Stimulated activated CD8-positive, alpha-beta memory T cell treated with anti-CD3 and anti-CD28 coated beads, Interleukin-7, amount 100 ng/mL, for 4 hours (primary cell): Measurements from ENCODE around the gene SGMS2.
A peak's percentile ranks its signal among the peaks of the same experiment; 100 is the strongest.

Experiments used
- DNase-seq, 2 donors: peaks; one replicate each; pipeline ENCODE4 v3.0.0-alpha.2; 2020; ENCODE audit warnings: low read depth in 2 of 2

SGMS2 gene

DNA sequence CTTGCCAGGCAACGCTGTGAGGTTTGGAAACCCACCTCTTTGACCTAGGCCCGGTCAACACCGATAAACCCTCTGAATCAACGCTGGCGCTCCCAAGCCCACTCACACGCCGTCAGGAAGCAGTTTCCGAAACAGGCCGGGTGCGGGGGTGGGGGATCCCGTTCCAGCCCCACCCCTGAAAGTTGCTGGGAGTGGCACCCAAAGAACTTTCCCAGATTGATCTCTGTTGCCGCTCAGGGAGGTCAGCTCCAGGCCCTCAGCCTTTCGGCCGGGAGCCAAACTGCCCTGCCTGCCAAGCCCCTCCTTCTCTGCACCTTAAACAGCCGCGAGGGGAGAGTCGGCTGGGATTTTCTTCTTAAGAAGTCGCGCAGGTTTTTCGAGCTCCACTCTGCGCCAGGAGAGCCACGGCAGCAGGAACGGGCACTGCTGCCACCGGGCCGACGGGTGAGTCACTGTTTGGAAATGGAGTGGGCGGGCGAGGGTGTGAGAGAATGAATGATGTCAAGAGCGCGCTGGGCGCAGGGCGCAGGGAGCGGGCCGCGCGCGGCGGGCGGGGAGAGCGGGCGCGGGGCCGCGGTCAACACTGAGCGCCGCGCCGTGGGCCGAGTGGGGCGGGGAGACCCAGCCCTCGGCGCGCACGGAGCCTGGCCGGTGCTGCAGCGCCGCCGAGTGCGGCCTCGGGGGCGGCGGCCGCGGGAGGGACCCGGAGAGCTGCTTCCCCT lies at the start of gene SGMS2:
TSS of gene SGMS2 (plus strand) at position 583 of the 722 bp plus-strand sequence. CDS start 70,622 bp downstream, outside the sequence.
- peak; percentile 57 for DNase-seq

DNA sequence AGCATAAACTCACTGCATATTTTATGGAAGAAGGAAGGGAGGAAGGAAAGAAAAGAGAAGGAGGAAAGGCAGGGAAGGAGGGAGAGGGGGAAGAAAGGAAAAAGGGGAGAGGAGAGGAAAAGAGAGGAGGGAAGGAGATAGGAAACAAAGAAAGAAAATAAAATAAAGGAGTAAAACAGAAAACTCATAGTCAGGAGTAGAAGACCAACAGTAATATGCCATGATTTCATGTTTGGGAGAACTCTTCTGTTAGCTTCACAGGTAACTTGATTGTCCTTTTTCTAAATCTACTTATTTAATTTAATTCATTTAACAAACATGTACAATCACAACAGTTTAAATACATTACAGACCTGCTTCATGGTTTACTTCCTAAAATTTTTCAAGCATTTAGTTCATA lies 46.8 kb upstream of the SGMS2 start:
- no peak for DNase-seq

DNA sequence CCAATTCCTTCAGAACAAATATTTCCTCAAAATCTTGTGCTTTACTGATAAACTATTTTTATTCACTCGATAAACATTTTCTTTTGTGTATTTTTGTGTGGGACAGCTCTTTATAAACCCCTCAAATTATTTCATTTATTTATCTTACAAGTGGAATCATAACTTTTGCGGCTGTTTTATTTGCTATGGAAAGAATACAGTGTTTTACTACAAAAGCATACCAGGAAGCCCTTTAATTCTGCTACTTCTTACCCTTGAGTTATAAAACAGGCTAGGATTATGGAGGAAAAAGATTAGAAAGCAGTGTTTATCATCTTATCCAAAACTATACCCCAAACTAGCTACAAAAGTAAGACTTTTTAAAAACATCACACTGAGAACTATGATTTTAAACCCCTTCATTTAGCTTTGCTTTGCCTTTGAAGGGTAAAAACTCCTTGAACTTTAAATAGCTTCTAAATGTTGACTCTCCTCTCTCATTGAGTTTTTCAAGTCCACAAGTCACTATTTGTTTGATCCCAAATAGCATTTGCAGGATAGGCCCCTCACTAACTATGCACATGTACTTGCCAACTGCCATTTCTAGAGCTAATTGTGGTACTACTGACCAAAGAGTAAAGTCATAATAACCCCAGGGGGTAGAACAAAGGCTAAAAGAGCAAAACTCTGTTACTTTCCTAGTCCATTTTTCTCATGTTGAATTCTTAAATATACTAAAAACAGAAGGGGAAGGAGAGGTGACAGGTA lies 45.8 kb upstream of the SGMS2 start:
- DNase-seq = no peak

DNA sequence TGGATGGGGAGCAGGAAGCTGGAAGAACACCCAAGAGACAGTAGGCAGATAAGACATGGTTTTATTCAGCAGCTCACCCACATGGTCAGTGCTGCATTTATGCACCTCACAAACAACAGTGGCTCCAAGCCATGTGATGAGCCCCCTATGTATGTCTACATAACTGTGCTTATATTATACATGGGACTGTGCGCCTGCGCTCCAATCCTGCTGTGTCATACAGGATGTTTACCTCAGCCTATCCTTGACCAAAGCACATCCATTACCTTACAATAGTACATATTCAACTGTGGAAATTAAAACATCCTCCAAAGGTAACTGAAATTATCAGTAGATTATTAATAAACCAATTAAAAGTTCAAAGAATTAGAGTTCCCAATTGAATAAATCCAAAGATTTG lies 44.1 kb upstream of the SGMS2 start:
- no peak for DNase-seq

DNA sequence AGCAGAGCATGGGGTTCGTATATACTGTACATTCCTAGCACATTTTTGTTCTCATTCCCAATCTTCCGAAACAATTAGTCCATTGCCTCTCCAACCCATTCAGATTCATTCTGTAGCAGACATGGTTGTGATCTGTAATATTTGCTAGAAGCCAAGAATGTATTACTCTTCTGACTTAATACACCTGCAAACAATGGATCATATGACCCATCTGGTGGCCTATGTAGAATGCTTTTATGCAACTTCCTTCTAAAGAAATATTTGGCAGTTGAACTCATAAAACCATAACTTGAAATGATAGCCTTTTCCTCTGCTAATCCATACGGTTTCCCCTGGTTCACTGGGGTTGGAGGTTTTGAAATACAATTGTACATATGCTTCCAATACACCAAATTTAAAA lies 32.8 kb upstream of the SGMS2 start:
- DNase-seq = no peak

DNA sequence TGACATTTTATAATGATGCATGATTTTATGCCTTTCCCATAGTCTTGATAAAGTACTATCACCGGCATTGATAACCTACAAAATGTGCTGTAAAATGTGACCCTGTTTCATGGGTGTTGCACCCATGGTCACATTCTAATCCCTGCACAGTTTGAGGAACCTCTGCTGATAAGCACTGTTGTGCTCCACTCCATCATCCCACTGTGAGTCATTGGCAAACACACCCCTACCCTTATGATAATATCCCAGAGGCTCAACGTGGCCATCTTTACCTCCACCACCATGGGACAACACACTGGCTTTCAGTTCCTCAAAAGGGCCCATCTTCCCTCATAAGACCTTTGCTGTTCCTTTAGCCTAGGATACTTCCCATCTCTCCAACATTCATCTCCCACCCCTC lies 32.0 kb upstream of the SGMS2 start:
- no peak for DNase-seq

DNA sequence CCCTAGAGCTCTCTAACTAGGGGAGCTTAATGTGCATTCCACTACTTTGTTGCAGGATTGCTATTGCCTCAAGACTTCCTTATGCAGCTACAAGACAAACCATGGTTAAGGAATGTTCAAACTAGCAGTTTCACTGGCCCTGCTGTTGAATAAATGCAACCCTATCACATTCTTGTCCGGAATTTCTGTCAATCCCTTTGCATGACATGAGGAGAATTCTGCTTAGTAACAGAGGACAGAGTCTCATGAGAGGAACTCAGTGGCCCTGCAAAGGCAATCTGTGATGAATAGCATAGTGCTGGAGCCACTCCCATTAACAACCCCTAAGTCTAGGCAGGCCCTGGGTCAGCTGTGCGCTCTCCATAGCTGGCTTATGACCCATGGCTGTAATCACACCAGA lies 30.7 kb upstream of the SGMS2 start:
- no peak for DNase-seq

DNA sequence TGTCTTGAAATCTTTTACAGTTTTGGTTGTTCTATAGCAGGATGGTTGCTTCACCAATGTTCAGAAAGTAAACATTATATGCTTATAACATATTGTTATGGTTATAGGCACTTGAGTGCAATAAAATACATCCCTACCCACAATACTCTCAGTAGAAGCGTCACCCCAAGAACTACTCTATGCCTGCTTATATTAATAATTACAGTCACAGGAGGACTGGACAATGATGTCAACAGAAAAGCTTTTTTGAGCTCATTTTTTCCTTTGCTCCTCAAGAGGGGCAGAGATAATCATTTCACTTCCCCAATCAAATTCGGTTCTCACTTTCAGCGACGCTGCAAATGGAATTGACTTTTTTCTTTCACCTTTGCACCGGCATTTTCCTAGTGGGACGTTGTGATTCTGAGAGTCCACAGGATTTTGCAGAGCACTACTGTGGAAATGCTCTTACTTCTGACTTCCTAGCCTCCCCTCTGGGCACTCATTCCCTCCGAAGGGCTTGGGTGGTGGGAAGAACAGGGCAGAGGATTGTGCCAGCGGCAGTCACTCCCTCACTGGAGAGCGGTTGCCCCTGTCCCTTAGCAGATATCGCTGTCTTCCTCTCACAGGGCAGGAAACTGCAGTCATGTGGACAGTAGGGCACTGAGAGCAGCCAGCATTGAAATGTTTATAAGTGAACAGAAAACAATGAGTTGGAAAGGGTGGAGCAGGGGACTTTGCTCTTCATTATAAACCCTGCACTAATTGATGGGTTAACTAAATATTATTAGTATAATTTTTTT lies 24.9 kb upstream of the SGMS2 start:
- no peak for DNase-seq

DNA sequence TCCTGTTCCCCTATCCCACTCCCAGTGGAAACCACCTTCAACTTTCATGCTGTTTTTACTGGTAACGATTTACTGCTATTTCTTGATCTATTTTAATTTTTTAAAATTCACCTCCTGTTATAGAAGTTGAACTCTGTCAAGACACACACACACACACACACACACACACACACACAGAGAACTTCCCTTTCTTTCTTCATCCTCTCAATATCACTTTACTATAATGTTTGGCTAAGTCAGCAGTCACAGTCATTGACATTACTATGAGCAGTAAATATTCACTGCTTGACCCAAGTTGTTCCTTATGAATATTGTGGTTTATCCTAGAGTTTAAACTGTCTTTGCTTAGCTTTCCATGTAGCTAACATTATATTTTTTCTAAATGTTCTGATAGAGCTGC lies 24.0 kb upstream of the SGMS2 start:
- DNase-seq = no peak

DNA sequence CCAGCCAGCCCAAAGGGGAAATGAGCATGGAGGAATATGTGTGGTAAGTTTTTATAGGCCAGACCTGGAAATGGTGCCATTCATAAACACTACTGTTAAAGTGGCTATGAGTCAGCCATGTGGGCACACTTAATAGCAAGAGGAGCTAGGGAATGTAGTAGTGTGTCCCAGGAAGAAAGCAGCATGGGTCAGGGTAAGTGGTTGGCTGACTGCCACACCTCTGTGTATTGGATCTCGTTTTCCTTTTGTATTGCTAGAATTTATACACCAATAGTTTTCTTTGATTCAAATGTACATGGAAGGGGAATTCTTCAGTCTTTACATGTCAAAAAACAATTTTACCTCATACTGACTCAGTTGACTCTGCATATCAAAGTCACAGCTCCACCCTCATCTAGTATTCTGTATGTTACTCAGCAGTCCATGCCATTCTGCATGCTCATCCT lies 22.9 kb upstream of the SGMS2 start:
- DNase-seq = no peak

DNA sequence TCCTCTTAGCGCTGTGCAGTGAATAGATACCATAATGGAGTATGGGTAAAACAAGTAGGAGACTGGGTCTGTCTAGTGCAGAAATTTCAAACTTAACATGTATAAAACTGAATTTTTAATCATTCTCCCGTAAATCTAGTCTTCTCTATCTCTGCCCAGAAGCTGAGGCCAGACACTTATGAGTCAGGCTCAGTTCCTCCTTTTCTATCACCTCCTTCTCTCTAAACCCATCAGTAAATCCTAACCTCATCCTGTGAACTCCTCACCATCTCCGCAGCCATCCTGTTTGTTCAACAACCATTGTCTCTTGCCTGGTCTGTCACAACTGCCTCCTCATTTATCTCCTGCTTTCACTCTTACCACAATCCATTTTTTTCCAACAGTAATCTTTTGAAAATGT lies 19.8 kb upstream of the SGMS2 start:
- no peak for DNase-seq

DNA sequence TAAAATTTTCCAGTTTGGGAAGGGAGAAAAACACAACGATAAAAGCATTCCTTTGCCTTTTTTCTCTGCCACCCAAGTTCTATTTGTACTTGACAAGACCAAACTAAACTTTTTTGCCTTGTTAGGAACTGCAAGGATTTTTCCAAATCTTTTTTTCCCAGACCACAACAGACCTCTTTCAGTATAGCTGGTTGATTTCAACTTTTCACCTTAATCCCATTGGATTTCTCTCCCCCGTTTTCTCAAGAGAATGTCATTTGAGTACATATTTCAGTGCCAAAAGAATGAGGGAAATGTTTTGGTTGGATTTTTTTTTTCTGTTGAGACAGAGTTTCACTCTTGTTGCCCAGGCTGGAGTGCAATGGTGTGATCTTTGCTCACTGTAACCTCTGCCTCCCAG lies 18.5 kb upstream of the SGMS2 start:
- DNase-seq = no peak

DNA sequence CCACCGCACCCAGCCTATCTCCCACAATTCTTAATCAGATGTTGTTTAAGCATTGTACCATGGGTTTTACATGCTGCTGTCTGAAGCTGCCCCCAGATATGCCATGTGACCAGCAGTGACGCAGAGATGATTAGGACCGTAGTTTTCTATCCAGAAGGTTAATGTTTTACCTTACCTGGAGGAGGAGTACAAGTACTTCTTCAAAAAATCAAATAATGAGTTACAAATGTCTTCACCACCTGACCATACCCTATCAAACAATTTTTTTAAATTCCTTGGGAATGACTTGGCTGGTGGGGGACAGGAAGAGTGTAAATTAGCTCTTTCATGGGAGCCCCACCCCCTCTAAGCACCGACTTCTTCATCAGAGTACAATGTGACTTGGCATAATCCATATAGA lies 16.2 kb upstream of the SGMS2 start:
- no peak for DNase-seq

DNA sequence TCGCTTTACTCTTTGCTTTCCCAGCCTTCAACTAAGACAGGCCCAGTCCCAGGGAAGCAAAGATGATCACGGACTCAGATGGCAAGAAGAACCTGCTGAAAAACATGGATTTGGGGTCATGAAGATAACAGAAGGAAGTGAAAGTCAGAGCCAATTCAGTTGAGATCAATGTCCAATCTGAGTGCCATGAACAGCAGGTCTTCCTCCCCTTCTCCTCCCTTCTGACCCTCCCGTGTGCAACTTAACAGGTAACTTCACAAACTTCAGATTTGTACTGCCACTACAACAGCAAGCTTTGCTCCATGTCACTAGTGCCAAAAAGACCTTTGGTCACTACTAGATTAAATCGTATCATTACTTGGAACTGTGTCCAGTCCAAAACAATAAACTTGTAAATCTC lies 15.5 kb upstream of the SGMS2 start:
- no peak for DNase-seq

DNA sequence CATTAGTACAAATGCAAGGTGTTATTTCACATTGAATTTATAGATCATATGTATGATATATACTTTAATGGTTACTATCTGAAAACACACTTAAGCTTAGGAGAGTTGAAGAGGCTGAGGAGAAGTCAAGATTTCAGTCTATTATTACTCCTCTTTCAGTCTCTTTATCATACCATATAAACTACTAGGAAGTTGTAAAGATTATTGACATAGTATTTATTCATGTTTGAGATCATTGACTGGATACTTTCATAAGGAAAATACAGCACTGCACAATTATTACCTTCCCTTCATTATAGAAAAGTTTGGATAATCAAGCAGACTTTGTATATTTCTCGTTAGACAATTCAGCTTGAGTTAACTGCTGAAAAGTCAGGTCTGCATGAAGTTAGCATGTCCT lies 10.0 kb upstream of the SGMS2 start:
- no peak for DNase-seq

DNA sequence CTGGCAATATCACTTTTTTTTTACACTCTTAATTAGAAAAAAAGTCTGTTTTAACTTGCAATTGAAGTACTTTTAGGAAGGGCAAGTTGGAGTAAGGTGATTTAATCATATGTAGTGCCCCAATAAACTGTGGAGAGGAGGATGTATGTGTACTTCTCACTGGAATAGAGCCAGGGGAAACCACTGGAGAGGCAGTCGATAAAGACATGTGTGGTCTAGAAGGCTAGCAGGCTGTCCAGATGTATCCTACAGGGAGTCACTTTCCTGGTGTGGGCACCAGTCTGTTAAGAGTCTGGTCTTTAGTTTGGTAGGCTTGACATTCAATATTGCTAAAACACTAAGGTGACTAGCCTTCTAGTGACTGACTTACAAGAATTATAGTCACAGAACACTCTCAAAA lies 9.6 kb upstream of the SGMS2 start:
- DNase-seq = no peak

DNA sequence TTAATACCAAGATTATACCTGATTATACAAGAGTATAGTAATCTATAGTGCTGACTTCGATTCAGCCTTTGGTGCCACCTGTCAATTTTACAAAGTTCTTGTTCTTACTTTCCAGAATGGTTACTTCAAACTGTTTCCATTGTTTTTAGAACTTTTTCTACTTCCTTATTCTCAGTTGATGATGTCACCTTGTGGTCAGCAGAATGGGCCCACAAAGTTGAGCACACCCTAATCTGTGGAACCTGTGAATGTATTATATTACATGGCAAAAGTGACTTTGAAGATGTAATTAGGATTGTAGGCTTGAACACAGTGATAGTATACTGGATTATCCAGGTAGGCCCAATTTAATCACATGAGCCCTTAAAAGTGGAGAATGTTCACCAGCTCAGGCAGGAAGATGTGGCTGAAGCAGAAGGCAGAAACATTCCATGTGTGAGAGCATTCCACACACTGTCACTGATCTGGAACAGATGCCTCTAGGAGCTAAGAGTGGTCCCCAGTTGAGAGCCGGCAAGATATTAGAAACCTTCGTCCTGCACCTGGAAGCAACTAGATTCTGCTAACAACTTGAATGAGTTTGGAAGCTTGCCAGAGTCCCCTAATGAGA lies 6.3 kb upstream of the SGMS2 start:
- DNase-seq = no peak

DNA sequence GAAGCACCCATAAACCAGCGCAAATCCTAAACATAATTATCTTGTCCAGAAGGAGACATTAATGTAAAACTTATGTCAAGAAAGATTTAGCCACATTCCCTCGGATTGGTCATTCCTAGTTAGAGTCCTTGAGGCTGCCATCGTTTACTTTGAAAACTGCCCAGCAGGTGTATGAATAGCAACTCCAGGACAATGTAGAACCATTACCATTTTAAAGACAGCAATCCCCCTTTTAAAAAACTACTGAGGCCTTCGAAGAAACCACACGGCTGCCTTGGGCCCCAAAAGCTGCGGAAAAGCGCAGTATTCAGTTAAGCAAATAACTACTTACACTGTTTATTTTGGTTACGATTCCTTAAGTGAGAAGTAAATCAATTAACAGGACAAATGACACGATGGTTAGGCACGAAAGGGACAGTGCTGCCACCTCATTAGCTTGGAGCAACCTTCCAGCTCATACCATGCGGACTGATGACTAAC lies 822 bp upstream of the SGMS2 start:
- no peak for DNase-seq

DNA sequence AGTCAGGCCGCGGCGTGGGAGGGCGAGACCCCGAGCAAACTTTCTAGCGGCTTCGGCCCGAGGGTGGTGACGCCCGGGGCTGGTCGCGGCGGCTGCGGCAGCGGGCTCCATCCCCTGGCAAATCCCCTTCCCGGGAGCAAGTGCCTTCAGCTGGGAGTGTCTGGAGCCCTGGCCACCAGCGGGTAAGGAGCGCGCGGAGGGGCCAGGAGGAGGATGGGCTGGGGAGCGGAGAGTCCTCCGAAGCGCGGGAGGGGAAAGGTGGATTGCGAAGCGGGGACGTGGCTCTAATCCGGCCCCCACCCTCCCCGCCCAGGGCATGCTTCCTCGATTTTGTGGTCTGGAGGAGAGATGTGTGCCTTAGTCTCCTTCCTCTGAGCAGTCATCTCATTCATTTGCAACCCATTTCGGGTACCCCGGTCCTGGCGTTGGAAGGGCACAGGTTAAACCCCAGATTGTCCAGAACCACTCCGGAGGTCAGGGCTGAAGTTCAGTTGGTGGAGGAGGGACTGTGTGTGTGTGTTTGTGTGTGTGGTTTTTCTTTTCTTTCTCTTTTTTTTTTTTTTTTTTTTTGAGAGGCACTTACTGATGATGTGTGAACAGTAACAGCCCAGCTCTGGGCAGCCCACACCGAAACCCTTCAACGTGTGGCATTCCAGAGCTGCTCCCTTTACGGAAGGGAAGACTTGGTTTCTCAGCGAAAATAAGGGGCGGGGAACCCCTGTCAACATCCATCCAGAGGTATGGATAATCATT lies 516 bp downstream of the SGMS2 start:
- DNase-seq = no peak

DNA sequence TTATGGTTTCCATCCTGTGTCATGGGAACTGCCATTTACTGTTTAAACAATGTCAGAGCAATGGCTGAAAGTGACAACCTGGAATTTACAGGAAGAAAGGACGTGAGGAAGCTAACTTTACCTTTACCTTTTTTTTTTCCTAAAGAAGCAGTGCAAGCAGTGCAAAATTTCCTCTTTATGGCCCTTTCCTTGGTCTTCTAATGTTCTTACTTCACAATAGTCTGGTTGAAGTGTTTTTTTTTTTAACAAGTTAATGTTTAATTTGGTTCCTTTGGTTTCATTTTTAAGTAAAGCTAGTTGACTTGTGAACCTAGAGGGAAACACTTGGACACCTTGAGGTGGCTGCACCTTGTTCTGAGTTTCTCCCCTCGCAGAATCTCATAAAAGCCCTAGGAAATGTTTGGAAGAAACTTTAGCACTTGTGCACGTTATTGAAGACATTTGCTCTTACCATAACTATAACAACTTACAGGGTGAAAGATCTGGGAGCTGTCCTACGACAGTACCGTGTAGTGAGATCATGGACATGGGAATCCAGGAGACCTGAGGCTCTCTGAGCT lies 1.8 kb downstream of the SGMS2 start:
- no peak for DNase-seq
